ENCODE data around the gene MARCHF2.
"Not testable (repeated sequence)": the region's sequence is repeated elsewhere in the genome, so short reads cannot be mapped to it uniquely, and the experiment has no call there.

MARCHF2 gene

GRCh38 chr19:8412783-8413628 is at the start of gene MARCHF2:
Gene MARCHF2, plus strand, starts transcription at chr19:8413305. Its CDS starts 8,536 bp downstream, at chr19:8421841.
- peak; percentile 92 for DNase-seq

DNA sequence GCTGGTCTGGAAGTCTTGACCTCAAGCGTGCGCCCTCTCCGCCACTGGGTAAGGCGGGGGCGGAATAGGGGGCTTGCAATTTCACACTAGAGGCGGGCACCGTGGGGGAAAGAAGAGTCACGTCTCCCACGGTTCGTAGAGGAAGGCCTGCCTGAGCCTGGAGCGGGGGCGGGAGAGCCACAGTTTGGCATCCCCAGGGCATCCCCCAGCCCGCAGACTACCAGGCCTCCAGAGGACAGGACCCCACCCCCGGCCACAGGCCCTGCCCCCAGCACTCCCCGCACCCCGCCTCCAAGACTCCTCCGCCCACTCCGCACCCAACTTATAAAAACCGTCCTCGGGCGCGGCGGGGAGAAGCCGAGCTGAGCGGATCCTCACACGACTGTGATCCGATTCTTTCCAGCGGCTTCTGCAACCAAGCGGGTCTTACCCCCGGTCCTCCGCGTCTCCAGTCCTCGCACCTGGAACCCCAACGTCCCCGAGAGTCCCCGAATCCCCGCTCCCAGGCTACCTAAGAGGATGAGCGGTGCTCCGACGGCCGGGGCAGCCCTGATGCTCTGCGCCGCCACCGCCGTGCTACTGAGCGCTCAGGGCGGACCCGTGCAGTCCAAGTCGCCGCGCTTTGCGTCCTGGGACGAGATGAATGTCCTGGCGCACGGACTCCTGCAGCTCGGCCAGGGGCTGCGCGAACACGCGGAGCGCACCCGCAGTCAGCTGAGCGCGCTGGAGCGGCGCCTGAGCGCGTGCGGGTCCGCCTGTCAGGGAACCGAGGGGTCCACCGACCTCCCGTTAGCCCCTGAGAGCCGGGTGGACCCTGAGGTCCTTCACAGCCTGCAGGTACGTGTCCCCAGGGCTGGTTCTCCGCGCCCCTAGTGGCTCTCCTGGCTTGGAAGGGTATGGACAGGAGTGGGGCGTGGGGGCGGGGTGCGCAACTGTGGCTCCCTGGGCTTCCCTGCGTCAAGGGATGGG is 49.0 kb upstream of the MARCHF2 start, which contains the start of gene ANGPTL4:
Gene ANGPTL4 (plus strand): TSS at position 353 of the 969 bp plus-strand sequence. CDS start 167 bp downstream, at position 520.
- DNase-seq, result no peak

- DNase-seq, result no peak
These were observed 47.0 kb upstream of the MARCHF2 start for GRCh38 chr19:8366121-8366581.

GRCh38 chr19:8366961-8367326 is 46.2 kb upstream of the MARCHF2 start:
- DNase-seq, result no peak

DNA sequence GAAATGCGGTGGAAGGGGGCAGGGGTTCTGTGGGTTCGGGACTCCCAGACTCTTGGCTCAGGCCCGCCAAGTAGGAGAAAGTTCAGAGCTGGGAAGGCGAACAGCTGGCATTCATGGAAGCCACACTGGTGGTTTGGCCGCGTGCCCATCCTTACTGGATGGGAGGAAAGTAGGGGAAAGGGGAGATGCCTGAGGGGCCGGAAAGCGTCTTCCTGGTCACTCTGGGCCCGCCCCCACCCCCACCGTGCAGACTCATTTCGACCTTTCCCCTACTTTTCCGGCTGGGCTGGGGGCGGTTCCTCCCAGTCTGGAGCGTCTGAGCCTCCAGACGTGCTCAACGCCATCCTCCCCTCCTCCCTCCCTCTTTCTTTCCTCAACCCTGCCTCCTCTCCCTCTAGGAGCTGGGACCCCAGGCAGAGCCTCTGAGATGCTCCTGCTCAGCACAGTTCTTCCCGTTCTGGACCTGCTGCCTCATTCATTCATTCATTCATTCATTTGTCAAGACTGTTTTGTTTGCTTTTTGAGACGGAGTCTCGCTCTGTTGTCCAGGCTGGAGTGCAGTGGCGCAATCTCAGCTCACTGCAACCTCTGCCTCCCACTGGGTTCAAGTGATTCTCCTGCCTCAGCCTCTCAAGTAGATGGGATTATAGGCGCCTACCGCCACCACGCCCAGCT is 45.6 kb upstream of the MARCHF2 start:
- DNase-seq, result no peak

DNA sequence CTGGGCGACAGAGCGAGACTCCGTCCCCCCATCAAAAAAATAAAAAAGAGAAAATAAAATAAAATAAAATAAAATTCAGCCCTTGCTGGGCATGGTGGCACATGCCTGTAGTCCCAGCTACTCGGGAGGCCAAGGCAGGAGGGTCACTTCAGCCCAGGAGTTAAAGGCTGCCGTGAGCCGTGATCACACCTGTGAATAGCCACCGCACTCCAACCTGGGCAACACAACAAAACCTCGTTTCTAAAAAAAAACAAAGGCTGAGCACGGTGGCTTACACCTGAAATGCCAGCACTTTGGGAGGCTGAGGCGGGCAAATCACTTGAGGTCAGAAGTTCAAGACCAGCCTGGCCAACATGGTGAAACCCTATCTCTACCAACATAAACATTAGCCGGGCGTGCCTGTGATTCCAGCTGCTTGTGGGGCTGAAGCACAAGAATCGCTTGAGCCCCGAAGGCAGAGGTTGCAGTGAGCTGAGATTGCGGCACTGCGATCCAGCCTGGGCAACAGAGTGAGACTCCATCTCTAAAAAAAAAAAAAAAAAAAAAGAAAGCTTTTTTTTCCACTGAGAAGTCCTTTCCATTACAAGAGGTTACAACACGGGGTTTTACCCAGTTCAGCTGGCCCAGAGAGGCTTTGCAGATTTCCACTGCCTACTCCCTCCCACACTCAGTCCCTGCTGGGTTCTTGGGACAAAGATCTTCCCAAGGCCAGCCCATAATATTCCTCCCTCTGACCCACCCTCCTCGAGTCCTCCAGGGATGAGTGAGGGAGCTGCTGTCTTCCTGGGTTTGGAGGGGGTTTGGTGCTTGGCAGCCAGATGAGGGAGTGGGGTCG is 42.7 kb upstream of the MARCHF2 start:
- no peak for DNase-seq

- DNase-seq, result no peak
These were observed 41.9 kb upstream of the MARCHF2 start for GRCh38 chr19:8371011-8371804.

DNA sequence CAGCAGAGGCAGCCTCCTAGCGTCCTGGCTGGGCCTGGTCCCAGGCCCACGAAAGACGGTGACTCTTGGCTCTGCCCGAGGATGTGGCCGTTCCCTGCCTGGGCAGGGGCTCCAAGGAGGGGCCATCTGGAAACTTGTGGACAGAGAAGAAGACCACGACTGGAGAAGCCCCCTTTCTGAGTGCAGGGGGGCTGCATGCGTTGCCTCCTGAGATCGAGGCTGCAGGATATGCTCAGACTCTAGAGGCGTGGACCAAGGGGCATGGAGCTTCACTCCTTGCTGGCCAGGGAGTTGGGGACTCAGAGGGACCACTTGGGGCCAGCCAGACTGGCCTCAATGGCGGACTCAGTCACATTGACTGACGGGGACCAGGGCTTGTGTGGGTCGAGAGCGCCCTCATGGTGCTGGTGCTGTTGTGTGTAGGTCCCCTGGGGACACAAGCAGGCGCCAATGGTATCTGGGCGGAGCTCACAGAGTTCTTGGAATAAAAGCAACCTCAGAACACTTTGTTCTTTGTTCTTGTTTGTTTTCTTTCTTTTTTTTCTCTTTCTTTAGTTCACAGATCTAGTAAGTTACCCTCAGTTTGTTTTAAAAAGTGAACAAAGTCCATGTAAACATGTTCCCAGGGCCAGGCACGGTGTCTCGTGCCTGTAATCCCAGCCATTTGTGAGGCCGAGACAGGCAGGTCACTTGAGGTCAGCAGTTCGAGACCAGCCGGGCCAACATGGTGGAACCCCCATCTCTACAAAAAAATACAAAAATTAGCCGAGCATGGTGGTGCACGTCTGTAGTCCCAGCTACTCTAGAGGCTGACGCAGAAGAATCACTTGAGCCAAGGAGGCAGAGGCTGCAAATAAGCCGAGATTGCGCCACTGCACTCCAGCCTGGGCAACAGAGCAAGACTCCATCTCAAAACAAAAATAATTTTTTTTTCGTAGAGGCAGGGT is 39.0 kb upstream of the MARCHF2 start:
- no peak for DNase-seq

- not testable (repeated sequence) for DNase-seq
These were observed 37.3 kb upstream of the MARCHF2 start for GRCh38 chr19:8375766-8376165.

GRCh38 chr19:8376373-8376974 is 36.6 kb upstream of the MARCHF2 start:
- DNase-seq, result not testable (repeated sequence)

- no peak for DNase-seq
These were observed 35.5 kb upstream of the MARCHF2 start for GRCh38 chr19:8377598-8377997.

DNA sequence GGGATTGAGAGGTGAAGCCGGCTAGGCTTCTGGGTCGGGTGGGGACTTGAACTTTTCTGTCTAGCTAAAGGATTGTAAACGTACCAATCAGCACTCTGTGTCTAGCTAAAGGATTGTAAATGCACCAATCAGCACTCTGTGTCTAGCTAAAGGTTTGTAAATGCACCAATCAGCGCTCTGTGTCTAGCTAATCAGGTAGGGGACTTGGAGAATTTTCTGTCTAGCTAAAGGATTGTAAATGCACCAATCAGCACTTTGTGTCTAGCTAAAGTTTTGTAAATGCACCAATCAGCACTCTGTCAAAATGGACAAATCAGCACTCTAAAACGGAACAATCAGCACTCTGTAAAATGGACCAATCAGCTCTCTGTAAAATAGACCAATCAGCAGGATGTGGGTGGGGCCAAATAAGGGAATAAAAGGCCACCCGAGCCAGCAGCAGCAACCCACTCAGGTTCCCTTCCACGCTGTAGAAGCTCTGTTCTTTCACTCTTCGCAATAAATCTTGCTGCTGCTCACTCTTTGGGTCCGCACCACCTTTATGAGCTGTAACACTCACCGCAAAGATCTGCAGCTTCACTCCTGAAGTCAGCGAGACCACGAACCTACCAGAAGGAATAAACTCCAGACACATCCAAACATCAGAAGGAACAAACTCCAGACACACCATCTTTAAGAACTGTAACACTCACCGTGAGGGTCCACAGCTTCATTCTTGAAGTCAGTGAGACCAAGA is 33.8 kb upstream of the MARCHF2 start:
- DNase-seq, result not testable (repeated sequence)

DNA sequence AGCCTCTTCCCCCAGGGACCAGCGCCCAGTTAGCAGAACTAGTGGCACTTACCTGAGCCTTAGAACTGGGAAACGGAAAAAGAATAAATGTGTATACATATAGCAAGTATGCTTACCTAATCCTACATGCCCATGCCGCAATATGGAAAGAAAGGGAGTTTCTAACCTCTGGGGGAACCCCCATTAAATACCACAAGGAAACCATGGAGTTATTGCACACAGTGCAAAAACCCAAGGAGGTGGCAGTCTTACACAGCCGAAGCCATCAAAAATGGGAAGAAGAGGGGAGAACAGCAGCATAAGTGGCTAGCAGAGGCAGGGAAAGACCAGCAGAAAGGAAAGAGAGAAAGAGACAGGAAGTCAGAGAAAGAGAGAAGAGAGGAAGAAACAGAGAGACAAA is 28.5 kb upstream of the MARCHF2 start:
- DNase-seq, result not testable (repeated sequence)

GRCh38 chr19:8385103-8385502 is 28.0 kb upstream of the MARCHF2 start:
- not testable (repeated sequence) for DNase-seq

DNA sequence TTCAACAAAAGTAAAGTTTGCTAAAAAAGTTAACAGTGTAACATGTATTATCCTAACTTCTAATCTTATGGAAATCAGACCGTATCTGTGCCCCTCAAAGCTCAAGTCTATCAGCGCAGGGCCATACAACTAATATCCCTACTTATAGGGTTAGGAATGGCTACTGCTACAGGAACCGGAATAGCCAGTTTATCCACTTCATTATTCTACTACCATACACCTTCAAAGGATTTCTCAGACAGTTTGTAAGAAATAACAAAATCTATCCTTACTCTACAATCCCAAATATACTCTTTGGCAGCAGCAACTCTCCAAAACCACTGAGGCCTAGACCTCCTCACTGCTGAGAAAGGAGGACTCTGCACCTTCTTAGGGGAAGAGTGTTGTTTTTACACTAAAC is 27.5 kb upstream of the MARCHF2 start:
- not testable (repeated sequence) for DNase-seq

DNA sequence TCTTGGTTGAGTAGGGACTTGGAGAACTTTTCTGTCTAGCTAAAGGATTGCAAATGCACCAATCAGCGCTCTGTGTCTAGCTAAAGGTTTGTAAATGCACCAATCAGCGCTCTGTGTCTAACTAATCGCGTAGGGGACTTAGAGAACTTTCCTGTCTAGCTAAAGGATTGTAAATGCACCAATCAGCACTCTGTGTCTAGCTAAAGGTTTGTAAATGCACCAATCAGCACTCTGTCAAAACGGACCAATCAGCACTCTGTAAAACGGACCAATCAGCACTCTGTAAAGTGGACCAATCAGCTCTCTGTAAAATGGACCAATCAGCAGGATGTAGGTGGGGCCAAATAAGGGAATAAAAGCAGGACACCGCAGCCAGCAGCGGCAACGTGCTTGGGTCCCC is 26.7 kb upstream of the MARCHF2 start:
- DNase-seq, result not testable (repeated sequence)

- no peak for DNase-seq
These were observed 26.1 kb upstream of the MARCHF2 start for GRCh38 chr19:8386990-8387389.

Measured in DMS153 (cell line).